PFSK-1 (cell line): Measurements from ENCODE around the gene TLR2.

Experiments
- POLR2AphosphoS5 ChIP-seq: IDR thresholded peaks from 2 replicates; pipeline ENCODE4 v1.6.1; 2012; ENCODE audit warnings: low read depth, mild to moderate bottlenecking, control low read depth, low read length, moderate library complexity
- SIN3A ChIP-seq: IDR thresholded peaks from 2 replicates; pipeline ENCODE4 v1.6.1; 2012; ENCODE audit warnings: mild to moderate bottlenecking, low read length, moderate library complexity, borderline replicate concordance; ENCODE audit not compliant: insufficient read depth
- TAF1 ChIP-seq: IDR thresholded peaks from 2 replicates; pipeline ENCODE4 v1.6.1; 2012; ENCODE audit warnings: low read length, control low read depth, borderline replicate concordance; ENCODE audit not compliant: insufficient read depth
- TF ChIP-seq, protein P1 (sequence below), 2 experiments: IDR thresholded peaks; 2 replicates each; pipeline versions ENCODE4 v1.6.1 to v1.8.0; 2011 to 2012; ENCODE audit warnings: low read depth in 2 of 2, low read length in 2 of 2, control low read depth in 1 of 2, inconsistent platforms in 1 of 2, mild to moderate bottlenecking in 1 of 2, moderate library complexity in 1 of 2; ENCODE audit not compliant: insufficient read depth in 1 of 2

DNA sequence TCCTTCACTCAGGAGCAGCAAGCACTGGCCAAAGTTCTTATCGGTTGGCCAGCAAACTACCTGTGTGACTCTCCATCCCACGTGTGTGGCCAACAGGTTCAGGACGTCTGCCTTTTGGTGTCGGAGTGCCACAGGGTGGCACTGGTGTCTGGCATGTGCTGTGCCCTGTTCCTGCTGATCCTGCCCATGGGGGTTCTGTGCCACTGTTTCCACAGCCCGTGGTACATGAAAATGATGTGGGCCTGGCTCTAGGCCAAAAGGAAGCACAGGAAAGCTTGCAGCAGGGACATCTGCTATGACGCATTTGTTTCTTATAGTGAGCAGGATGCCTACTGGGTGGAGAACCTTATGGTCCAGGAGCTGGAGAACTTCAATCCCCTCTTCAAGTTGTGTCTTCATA is 4.6 kb upstream of the TLR2 start:
- TF ChIP-seq, protein P1, sequence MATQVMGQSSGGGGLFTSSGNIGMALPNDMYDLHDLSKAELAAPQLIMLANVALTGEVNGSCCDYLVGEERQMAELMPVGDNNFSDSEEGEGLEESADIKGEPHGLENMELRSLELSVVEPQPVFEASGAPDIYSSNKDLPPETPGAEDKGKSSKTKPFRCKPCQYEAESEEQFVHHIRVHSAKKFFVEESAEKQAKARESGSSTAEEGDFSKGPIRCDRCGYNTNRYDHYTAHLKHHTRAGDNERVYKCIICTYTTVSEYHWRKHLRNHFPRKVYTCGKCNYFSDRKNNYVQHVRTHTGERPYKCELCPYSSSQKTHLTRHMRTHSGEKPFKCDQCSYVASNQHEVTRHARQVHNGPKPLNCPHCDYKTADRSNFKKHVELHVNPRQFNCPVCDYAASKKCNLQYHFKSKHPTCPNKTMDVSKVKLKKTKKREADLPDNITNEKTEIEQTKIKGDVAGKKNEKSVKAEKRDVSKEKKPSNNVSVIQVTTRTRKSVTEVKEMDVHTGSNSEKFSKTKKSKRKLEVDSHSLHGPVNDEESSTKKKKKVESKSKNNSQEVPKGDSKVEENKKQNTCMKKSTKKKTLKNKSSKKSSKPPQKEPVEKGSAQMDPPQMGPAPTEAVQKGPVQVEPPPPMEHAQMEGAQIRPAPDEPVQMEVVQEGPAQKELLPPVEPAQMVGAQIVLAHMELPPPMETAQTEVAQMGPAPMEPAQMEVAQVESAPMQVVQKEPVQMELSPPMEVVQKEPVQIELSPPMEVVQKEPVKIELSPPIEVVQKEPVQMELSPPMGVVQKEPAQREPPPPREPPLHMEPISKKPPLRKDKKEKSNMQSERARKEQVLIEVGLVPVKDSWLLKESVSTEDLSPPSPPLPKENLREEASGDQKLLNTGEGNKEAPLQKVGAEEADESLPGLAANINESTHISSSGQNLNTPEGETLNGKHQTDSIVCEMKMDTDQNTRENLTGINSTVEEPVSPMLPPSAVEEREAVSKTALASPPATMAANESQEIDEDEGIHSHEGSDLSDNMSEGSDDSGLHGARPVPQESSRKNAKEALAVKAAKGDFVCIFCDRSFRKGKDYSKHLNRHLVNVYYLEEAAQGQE (IDR thresholded peaks at IDR 0.05; ENCODE audit: insufficient read depth in 1 of 2, low read depth in 2 of 2, low read length in 2 of 2): no peak
- TF ChIP-seq POLR2AphosphoS5: no peak
- TF ChIP-seq SIN3A: no peak
- no peak for TF ChIP-seq TAF1
